Neural cell (in vitro differentiated cells): ENCODE data around the gene SETD1A.

Experiments
- CTCF ChIP-seq: fragments of 450-650 bp; IDR thresholded peaks from 2 replicates; pipeline ENCODE4 v1.5.1; 2014; ENCODE audit warnings: antibody characterized with exemption, mild to moderate bottlenecking, moderate library complexity; ENCODE audit not compliant: poor library complexity, severe bottlenecking
- EP300 ChIP-seq: fragments of 450-650 bp; conservative IDR thresholded peaks from 2 replicates; pipeline ENCODE4 v1.6.1; 2014; ENCODE audit warnings: antibody characterized with exemption, mild to moderate bottlenecking, moderate library complexity; ENCODE audit not compliant: poor library complexity, severe bottlenecking
- EZH2 ChIP-seq: fragments of 200-600, 300-800 bp; shearing (Covaris generic), sonication (generic); IDR thresholded peaks from 2 replicates; pipeline ENCODE4 v1.6.1; 2014; ENCODE audit warnings: antibody characterized with exemption, low read length, borderline replicate concordance, mild to moderate bottlenecking; ENCODE audit not compliant: insufficient read depth, poor library complexity, severe bottlenecking
- MXI1 ChIP-seq: fragments of 450-650 bp; conservative IDR thresholded peaks from 2 replicates; pipeline ENCODE4 v1.6.1; 2014; ENCODE audit warnings: antibody characterized with exemption, mild to moderate bottlenecking; ENCODE audit not compliant: poor library complexity, severe bottlenecking
- POLR2AphosphoS5 ChIP-seq: IDR thresholded peaks from 2 replicates; pipeline ENCODE4 v1.6.1; 2012
- RAD21 ChIP-seq: fragments of 450-650 bp; conservative IDR thresholded peaks from 2 replicates; pipeline ENCODE4 v1.6.1; 2014; ENCODE audit warnings: antibody characterized with exemption, mild to moderate bottlenecking, moderate library complexity
- SMC3 ChIP-seq: fragments of 450-650 bp; conservative IDR thresholded peaks from 2 replicates; pipeline ENCODE4 v1.6.1; 2014; ENCODE audit warnings: antibody characterized with exemption, mild to moderate bottlenecking, moderate library complexity; ENCODE audit not compliant: poor library complexity
- TAF1 ChIP-seq: IDR thresholded peaks from 2 replicates; pipeline ENCODE4 v1.6.1; 2012; ENCODE audit warnings: low read depth
- TF ChIP-seq, protein P1 (sequence below): IDR thresholded peaks from 2 replicates; pipeline ENCODE4 v1.6.1; 2012; ENCODE audit warnings: borderline replicate concordance

DNA sequence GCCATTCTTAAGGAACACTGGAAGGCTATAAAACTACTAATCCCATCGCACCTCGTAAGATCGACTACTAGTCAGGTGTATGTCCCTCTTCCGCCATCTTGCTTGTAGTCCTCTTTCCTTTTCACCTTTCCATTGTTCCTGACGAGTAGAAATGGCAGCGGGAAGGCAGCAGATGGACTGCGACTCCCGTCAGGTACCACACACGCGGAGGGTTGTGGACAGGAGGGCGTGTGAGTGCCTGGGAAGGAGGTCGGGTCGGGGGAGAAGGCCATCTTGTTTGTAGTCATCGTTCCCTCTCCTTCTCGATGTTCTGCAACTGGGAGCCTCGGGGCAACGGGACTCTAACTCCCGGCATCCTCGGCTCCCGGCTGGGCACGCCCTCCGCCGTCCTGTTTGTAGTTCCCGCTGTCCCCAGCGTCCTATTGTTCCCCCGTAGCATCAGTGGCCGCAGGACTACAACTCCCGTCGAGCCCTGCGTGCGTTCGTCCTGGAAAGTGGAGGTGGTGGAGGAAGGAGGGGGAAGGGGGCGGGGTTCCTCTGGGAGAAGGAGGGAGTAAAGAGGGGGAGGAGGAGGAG, 34.5 kb upstream of the SETD1A start:
- TF ChIP-seq CTCF (no peak), EZH2 (no peak), POLR2AphosphoS5 (peak; percentile 77), MXI1 (peak; percentile 71), TAF1 (peak; percentile 56), SMC3 (no peak), RAD21 (no peak), EP300 (no peak)
- TF ChIP-seq, protein P1, sequence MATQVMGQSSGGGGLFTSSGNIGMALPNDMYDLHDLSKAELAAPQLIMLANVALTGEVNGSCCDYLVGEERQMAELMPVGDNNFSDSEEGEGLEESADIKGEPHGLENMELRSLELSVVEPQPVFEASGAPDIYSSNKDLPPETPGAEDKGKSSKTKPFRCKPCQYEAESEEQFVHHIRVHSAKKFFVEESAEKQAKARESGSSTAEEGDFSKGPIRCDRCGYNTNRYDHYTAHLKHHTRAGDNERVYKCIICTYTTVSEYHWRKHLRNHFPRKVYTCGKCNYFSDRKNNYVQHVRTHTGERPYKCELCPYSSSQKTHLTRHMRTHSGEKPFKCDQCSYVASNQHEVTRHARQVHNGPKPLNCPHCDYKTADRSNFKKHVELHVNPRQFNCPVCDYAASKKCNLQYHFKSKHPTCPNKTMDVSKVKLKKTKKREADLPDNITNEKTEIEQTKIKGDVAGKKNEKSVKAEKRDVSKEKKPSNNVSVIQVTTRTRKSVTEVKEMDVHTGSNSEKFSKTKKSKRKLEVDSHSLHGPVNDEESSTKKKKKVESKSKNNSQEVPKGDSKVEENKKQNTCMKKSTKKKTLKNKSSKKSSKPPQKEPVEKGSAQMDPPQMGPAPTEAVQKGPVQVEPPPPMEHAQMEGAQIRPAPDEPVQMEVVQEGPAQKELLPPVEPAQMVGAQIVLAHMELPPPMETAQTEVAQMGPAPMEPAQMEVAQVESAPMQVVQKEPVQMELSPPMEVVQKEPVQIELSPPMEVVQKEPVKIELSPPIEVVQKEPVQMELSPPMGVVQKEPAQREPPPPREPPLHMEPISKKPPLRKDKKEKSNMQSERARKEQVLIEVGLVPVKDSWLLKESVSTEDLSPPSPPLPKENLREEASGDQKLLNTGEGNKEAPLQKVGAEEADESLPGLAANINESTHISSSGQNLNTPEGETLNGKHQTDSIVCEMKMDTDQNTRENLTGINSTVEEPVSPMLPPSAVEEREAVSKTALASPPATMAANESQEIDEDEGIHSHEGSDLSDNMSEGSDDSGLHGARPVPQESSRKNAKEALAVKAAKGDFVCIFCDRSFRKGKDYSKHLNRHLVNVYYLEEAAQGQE = peak; percentile 73
